ENCODE results near the gene AFAP1. TPM values are rescaled to one million over a fixed set of nuclear protein-coding genes. Genes with fewer than 3 reads are reported as not detected.

The AFAP1 gene
- total RNA-seq, 2 donors from 2014 or later, result 18.2 to 22.5 TPM

GRCh38 chr4:7726665-7727413, 212.8 kb downstream of the AFAP1 start:
- Mint-ChIP-seq H3K4me1 (no peaks in the 10 kb centered on the region), H3K4me3 (no peak overlapping the region)
- TF ChIP-seq CTCF (conservative IDR thresholded peaks at IDR 0.05), result no peak

GRCh38 chr4:7725951-7726350, 213.7 kb downstream of the AFAP1 start:
- WGBS, 2 experiments (ENCODE audit: insufficient coverage in 1 of 2, insufficient read length in 1 of 2), result 86 to 89% methylated on average over 8 to 9 of the region's 9 CpGs
- H3K36me3 ChIP-seq (ENCODE audit: control insufficient read depth, insufficient read depth, low read length), result no peaks in the 10 kb centered on the region
- no peak overlapping the region for H3K27ac Mint-ChIP-seq
- no peaks in the 10 kb centered on the region for H3K9me3 ChIP-seq (ENCODE audit: control insufficient read depth, low read length)
- peaks cover 3% of the 10 kb centered on the region for H3K9me3 Mint-ChIP-seq
- H3K4me3 ChIP-seq (ENCODE audit: low read length), result no peak overlapping the region
- no peak for TF ChIP-seq CTCF (conservative IDR thresholded peaks at IDR 0.05)
- no peak overlapping the region for H3K27ac ChIP-seq (ENCODE audit: low read depth, low read length)
- DNase-seq, result no peak
- no peaks in the 10 kb centered on the region for H3K4me1 Mint-ChIP-seq
- no peak overlapping the region for H3K4me3 Mint-ChIP-seq
- H3K9ac ChIP-seq (ENCODE audit: extremely low read depth, low read length, poor library complexity, severe bottlenecking), result no peak overlapping the region
- H3K27me3 Mint-ChIP-seq (ENCODE audit: insufficient read depth), result no peaks in the 10 kb centered on the region
- no peaks in the 10 kb centered on the region for H3K27me3 ChIP-seq (ENCODE audit: control insufficient read depth, insufficient read depth, low read length, poor library complexity, severe bottlenecking)
- no peaks in the 10 kb centered on the region for H3K4me1 ChIP-seq (ENCODE audit: control insufficient read depth, insufficient read depth, low read length)
- no peaks in the 10 kb centered on the region for H3K36me3 Mint-ChIP-seq (ENCODE audit: low read depth)

More at GRCh38 chr4:7726665-7727413, 212.8 kb downstream of the AFAP1 start:
- no peaks in the 10 kb centered on the region for H3K9me3 ChIP-seq (ENCODE audit: control insufficient read depth, low read length)
- H3K9me3 Mint-ChIP-seq, result peaks cover 3% of the 10 kb centered on the region
- no peak overlapping the region for H3K27ac Mint-ChIP-seq
- H3K36me3 Mint-ChIP-seq (ENCODE audit: low read depth), result no peaks in the 10 kb centered on the region
- DNase-seq, result no peak
- H3K27me3 ChIP-seq (ENCODE audit: control insufficient read depth, insufficient read depth, low read length, poor library complexity, severe bottlenecking), result no peaks in the 10 kb centered on the region
- H3K4me3 ChIP-seq (ENCODE audit: low read length), result no peak overlapping the region
- no peaks in the 10 kb centered on the region for H3K36me3 ChIP-seq (ENCODE audit: control insufficient read depth, insufficient read depth, low read length)
- no peak overlapping the region for H3K27ac ChIP-seq (ENCODE audit: low read depth, low read length)
- H3K27me3 Mint-ChIP-seq (ENCODE audit: insufficient read depth), result no peaks in the 10 kb centered on the region
- no peaks in the 10 kb centered on the region for H3K4me1 ChIP-seq (ENCODE audit: control insufficient read depth, insufficient read depth, low read length)
- WGBS, 2 experiments (ENCODE audit: insufficient coverage in 1 of 2, insufficient read length in 1 of 2), result 86 to 87% methylated on average over 17 to 22 of the region's 22 CpGs
- H3K9ac ChIP-seq (ENCODE audit: extremely low read depth, low read length, poor library complexity, severe bottlenecking), result no peak overlapping the region

- Mint-ChIP-seq H3K9me3 (peaks cover 3% of the 10 kb centered on the region), H3K36me3 (ENCODE audit: low read depth) (no peaks in the 10 kb centered on the region)
- WGBS, 2 experiments (ENCODE audit: insufficient coverage in 1 of 2, insufficient read length in 1 of 2), result 95 to 99% methylated on average over 12 to 16 of the region's 16 CpGs
Measured at GRCh38 chr4:7723625-7724024, 216.0 kb downstream of the AFAP1 start.

More at GRCh38 chr4:7723625-7724024, 216.0 kb downstream of the AFAP1 start:
- Mint-ChIP-seq H3K4me3 (no peak overlapping the region), H3K4me1 (peaks cover 6% of the 10 kb centered on the region), H3K27ac (no peak overlapping the region), H3K27me3 (ENCODE audit: insufficient read depth) (peaks cover 7% of the 10 kb centered on the region)
- H3K9me3 ChIP-seq (ENCODE audit: control insufficient read depth, low read length), result no peaks in the 10 kb centered on the region
- no peaks in the 10 kb centered on the region for H3K36me3 ChIP-seq (ENCODE audit: control insufficient read depth, insufficient read depth, low read length)
- no peak overlapping the region for H3K27ac ChIP-seq (ENCODE audit: low read depth, low read length)
- peaks cover 8% of the 10 kb centered on the region for H3K27me3 ChIP-seq (ENCODE audit: control insufficient read depth, insufficient read depth, low read length, poor library complexity, severe bottlenecking)
- no peak for TF ChIP-seq CTCF (conservative IDR thresholded peaks at IDR 0.05)
- no peaks in the 10 kb centered on the region for H3K4me1 ChIP-seq (ENCODE audit: control insufficient read depth, insufficient read depth, low read length)
- DNase-seq, result no peak
- H3K4me3 ChIP-seq (ENCODE audit: low read length), result no peak overlapping the region
- no peak overlapping the region for H3K9ac ChIP-seq (ENCODE audit: extremely low read depth, low read length, poor library complexity, severe bottlenecking)
